MM.1S (cell line): ENCODE measurements around the gene ANKRD27.
"Not testable (repeated sequence)": the region's sequence is repeated elsewhere in the genome, so short reads cannot be mapped to it uniquely, and the experiment has no call there.

Experiments used
- DNase-seq: peaks from one replicate; pipeline ENCODE4 v3.0.0-alpha.2; 2015
- H2AFZ ChIP-seq: fragments of 300-600 bp; sonication (generic); 2 replicates; pipeline ENCODE4 v1.6.0; 2016; ENCODE audit warnings: antibody characterized with exemption, low read length
- H3F3A ChIP-seq: fragments of 300-600 bp; sonication (generic); 2 replicates; pipeline ENCODE4 v1.6.1; 2016; ENCODE audit warnings: mild to moderate bottlenecking, antibody characterized with exemption, low read length, moderate library complexity, mixed read lengths; ENCODE audit not compliant: insufficient read depth
- H3K27ac ChIP-seq: fragments of 300-600 bp; sonication (generic); 2 replicates; pipeline ENCODE4 v1.5.1; 2016; ENCODE audit warnings: mild to moderate bottlenecking, low read length
- H3K27me3 ChIP-seq: fragments of 300-600 bp; sonication (generic); replicated peaks from 2 replicates; pipeline ENCODE4 v1.6.0; 2016; ENCODE audit warnings: low read length; ENCODE audit not compliant: insufficient read depth
- H3K36me3 ChIP-seq: fragments of 300-600 bp; sonication (generic); replicated peaks from 2 replicates; pipeline ENCODE4 v1.6.1; 2016; ENCODE audit warnings: mild to moderate bottlenecking, low read length, mixed read lengths; ENCODE audit not compliant: insufficient read depth
- H3K4me1 ChIP-seq: fragments of 300-600 bp; sonication (generic); 2 replicates; pipeline ENCODE4 v1.6.1; 2016; ENCODE audit warnings: low read length, mixed read lengths
- H3K4me2 ChIP-seq: fragments of 300-600 bp; sonication (generic); 2 replicates; pipeline ENCODE4 v1.6.0; 2016; ENCODE audit warnings: low read depth, low read length
- H3K4me3 ChIP-seq: fragments of 300-600 bp; sonication (generic); 2 replicates; pipeline ENCODE4 v1.5.1; 2016; ENCODE audit warnings: low read length, mixed read lengths
- H3K79me2 ChIP-seq: fragments of 300-600 bp; sonication (generic); 2 replicates; pipeline ENCODE4 v1.6.1; 2016; ENCODE audit warnings: mixed run types, low read length, mixed read lengths
- H3K9ac ChIP-seq: fragments of 300-600 bp; sonication (generic); 2 replicates; pipeline ENCODE4 v1.6.1; 2016; ENCODE audit warnings: low read length, mixed read lengths
- H3K9me2 ChIP-seq: fragments of 300-600 bp; sonication (generic); replicated peaks from 2 replicates; pipeline ENCODE4 v1.6.1; 2016; ENCODE audit warnings: mild to moderate bottlenecking, low read length, mixed read lengths; ENCODE audit not compliant: insufficient read depth
- H3K9me3 ChIP-seq: fragments of 300-600 bp; sonication (generic); replicated peaks from 2 replicates; pipeline ENCODE4 v1.6.1; 2016; ENCODE audit warnings: mild to moderate bottlenecking, low read length, mixed read lengths; ENCODE audit not compliant: insufficient read depth
- H4K20me1 ChIP-seq: fragments of 300-600 bp; sonication (generic); 2 replicates; pipeline ENCODE4 v1.6.1; 2016; ENCODE audit warnings: mild to moderate bottlenecking, low read length, moderate library complexity, mixed read lengths; ENCODE audit not compliant: insufficient read depth
- CTCF ChIP-seq: fragments of 300-600 bp; sonication (generic); IDR thresholded peaks from 2 replicates; pipeline ENCODE4 v1.5.1; 2016; ENCODE audit warnings: antibody characterized with exemption, low read length, mixed read lengths
- EZH2 ChIP-seq: fragments of 300-600 bp; sonication (generic); optimal IDR thresholded peaks from 2 replicates; pipeline ENCODE3; 2017; ENCODE audit warnings: low read depth, mild to moderate bottlenecking, antibody characterized with exemption, low read length, mixed read lengths
- EZH2phosphoT487 ChIP-seq: fragments of 300-600 bp; sonication (generic); IDR thresholded peaks from 2 replicates; pipeline ENCODE4 v1.6.1; 2018; ENCODE audit warnings: antibody characterized with exemption, low read length

ANKRD27 gene

GRCh38 chr19:32598022-32598421 lies 77.0 kb downstream of the ANKRD27 start:
- TF ChIP-seq CTCF, result no peak
- TF ChIP-seq EZH2phosphoT487, result no peak
- no peak overlapping the region for H3K9ac ChIP-seq
- no peaks in the 10 kb centered on the region for H3K9me2 ChIP-seq

GRCh38 chr19:32595491-32595890 lies 79.5 kb downstream of the ANKRD27 start:
- Histone ChIP-seq H3K36me3 (no peaks in the 10 kb centered on the region; the same call in 1 of the 2 replicates), H3K9ac (no peak overlapping the region)

More at GRCh38 chr19:32598022-32598421, 77.0 kb downstream of the ANKRD27 start:
- H3K4me2 ChIP-seq, result no peak overlapping the region
- no peaks in the 10 kb centered on the region; the same call in 1 of the 2 replicates for H3K36me3 ChIP-seq
- no peak overlapping the region for H3K4me3 ChIP-seq
- H2AFZ ChIP-seq, result no peak overlapping the region
- H3K27me3 ChIP-seq, result no peaks in the 10 kb centered on the region
- no peak for DNase-seq
- no peaks in the 10 kb centered on the region for H3K9me3 ChIP-seq
- no peaks in the 10 kb centered on the region for H3F3A ChIP-seq
- no peak overlapping the region for H3K27ac ChIP-seq
- no peaks in the 10 kb centered on the region for H3K79me2 ChIP-seq
- H3K4me1 ChIP-seq, result no peaks in the 10 kb centered on the region
- H4K20me1 ChIP-seq, result no peaks in the 10 kb centered on the region

GRCh38 chr19:32594021-32594420 lies 81.0 kb downstream of the ANKRD27 start:
- no peak overlapping the region for H3K27ac ChIP-seq
- TF ChIP-seq EZH2 (no peak), EZH2phosphoT487 (no peak), CTCF (no peak)
- no peak overlapping the region for H3K9ac ChIP-seq
- H3K79me2 ChIP-seq, result no peaks in the 10 kb centered on the region
- H2AFZ ChIP-seq, result no peak overlapping the region
- H3F3A ChIP-seq, result no peaks in the 10 kb centered on the region
- H3K4me1 ChIP-seq, result no peaks in the 10 kb centered on the region
- H3K9me2 ChIP-seq, result no peaks in the 10 kb centered on the region
- no peaks in the 10 kb centered on the region for H3K27me3 ChIP-seq
- H4K20me1 ChIP-seq, result no peaks in the 10 kb centered on the region
- H3K4me3 ChIP-seq, result no peak overlapping the region
- H3K36me3 ChIP-seq, result no peaks in the 10 kb centered on the region; the same call in 1 of the 2 replicates
- H3K9me3 ChIP-seq, result no peaks in the 10 kb centered on the region
- H3K4me2 ChIP-seq, result no peak overlapping the region
- DNase-seq, result no peak

More at GRCh38 chr19:32595491-32595890, 79.5 kb downstream of the ANKRD27 start:
- Histone ChIP-seq H3K79me2 (no peaks in the 10 kb centered on the region), H3K4me1 (no peaks in the 10 kb centered on the region), H3K4me3 (no peak overlapping the region), H3K4me2 (no peak overlapping the region), H2AFZ (no peak overlapping the region), H3K9me2 (no peaks in the 10 kb centered on the region), H3K27ac (no peak overlapping the region), H3F3A (no peaks in the 10 kb centered on the region), H4K20me1 (no peaks in the 10 kb centered on the region), H3K9me3 (no peaks in the 10 kb centered on the region), H3K27me3 (no peaks in the 10 kb centered on the region)
- DNase-seq, result no peak
- TF ChIP-seq CTCF (no peak), EZH2 (no peak), EZH2phosphoT487 (no peak)

- H3K4me2 ChIP-seq, H3K27ac ChIP-seq, H3K4me1 ChIP-seq, H3K9me3 ChIP-seq, DNase-seq, H3F3A ChIP-seq, H2AFZ ChIP-seq, H4K20me1 ChIP-seq, H3K27me3 ChIP-seq, H3K4me3 ChIP-seq, H3K9me2 ChIP-seq, H3K9ac ChIP-seq: not testable (repeated sequence)
- H3K36me3 ChIP-seq, result peaks cover 15% of the 10 kb centered on the region; the same call in 1 of the 2 replicates
- H3K79me2 ChIP-seq, result peaks cover 16% of the 10 kb centered on the region
Observed at GRCh38 chr19:32587747-32588504, 87.1 kb downstream of the ANKRD27 start.
